NCI-H510A treated with DMSO at 0.1 percent for 48 hours (cell line): ENCODE results near the gene C14orf180.
A peak's percentile ranks its signal among the peaks of the same experiment; 100 is the strongest.
"Not testable (repeated sequence)": the region's sequence is repeated elsewhere in the genome, so short reads cannot be mapped to it uniquely, and the experiment has no call there.

Experiments used
- DNase-seq: peaks from one replicate; lab custom pipeline; 2025; lab: John Stamatoyannopoulos, UW

The C14orf180 gene

DNA sequence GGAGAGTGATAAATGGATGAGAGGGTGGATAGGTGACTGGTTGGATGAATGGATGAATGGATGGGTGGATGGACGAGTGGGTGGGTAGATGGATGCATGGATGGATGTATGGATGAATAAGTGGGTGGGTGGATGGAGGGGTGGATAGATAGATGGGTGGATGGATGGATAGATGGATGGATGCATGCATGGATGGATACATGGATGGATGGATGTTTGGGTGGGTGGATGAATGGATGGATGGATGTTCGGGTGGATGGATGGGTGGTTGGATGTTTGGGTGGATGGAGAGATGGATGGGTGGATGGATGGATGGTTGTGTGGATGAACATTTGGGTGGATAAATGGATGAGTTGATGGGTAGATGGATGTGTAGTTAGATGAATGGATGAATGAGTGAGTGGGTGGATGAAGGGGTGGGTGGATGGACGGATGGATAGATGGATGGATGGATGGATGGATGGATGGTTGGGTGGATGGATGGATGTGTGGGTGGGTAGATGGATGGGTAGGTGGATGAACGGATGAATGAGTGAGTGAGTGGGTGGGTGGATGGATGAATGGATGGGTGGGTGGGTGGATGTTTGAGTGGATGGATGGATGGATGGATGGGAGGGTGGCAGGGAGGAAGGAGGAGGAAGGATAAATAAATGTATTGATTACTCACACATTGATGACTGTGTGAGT, 34.7 kb downstream of the C14orf180 start:
- DNase-seq = no peak

DNA sequence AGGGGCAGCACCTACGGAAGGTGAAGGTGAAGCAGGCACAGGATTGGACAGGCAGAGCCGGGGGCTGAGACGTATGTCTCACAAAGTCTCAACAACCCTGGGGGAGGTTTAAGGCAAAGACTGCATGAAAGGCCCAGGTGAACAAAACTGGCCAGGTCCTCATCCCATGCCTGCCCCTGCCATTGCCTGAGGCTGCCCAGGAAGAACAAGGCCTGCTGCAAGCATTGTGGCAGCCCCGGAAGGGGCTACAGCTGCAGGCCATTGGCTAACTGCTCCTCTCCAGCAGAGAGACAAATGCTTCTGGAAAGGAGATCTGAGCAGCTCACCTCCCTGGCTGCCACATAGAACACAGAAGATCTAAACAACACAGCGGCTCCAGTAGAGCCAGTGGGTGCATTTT, 45.4 kb downstream of the C14orf180 start:
- no peak for DNase-seq

DNA sequence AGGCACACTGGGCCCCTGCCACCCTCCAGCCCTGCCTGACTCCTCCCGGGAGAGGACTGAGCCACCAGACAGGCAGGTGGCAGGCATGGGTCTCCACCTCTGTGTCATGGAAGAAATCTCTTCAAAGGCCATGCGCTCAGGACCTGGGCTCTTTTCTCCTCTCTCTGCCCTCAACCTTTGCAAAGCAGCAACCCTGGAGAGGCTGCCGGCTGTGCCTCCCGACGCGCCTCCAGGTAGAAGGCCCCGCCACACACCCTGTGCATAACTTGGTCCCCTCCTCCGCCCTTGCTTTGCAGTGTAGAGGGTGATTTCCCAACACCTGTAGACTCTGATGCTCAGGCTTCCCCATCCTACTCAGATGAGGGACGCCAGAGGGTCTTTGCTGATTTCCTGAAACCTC, 53.2 kb downstream of the C14orf180 start:
- peak; percentile 16 for DNase-seq

DNA sequence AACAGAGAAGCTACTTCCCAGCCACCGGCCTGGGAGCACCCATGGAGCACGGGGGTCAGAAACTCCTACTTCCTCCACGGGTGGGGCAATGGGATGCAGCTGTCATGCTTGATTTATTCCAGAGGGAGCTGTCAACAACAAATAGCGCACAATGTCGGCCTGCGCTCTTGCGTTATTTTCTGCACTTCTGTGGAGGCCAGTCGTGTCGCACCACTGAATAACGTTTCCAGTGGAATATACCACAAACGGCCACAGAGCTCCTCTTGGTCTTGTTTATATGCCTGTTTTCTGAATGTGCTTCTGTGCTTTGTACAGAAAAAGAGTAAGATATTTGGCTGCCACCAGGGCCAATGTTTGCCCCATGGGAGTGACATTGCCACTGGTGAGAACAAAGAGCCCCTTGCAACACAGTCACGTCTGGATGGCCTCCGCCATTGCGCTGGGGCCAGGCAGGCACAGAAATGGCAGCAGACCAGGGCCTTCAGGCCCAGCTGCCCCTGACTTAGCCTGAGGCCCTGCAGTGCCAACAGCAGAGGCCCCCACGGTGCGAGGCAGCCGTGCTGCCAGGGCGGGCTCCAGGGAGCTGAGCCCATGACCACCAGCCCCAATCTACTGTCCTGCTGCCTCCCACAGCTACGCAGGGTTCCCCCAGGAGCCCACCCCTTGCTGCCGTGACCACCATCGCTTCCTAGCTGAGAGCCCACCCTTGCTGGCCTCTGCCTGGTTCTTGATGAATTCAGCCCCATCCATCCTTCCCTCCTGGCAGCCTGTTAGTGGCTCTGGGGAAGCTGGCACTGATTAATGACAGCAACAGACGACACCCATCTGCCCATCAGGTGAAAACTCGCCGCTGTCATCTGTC, 53.9 kb downstream of the C14orf180 start:
- DNase-seq = no peak

DNA sequence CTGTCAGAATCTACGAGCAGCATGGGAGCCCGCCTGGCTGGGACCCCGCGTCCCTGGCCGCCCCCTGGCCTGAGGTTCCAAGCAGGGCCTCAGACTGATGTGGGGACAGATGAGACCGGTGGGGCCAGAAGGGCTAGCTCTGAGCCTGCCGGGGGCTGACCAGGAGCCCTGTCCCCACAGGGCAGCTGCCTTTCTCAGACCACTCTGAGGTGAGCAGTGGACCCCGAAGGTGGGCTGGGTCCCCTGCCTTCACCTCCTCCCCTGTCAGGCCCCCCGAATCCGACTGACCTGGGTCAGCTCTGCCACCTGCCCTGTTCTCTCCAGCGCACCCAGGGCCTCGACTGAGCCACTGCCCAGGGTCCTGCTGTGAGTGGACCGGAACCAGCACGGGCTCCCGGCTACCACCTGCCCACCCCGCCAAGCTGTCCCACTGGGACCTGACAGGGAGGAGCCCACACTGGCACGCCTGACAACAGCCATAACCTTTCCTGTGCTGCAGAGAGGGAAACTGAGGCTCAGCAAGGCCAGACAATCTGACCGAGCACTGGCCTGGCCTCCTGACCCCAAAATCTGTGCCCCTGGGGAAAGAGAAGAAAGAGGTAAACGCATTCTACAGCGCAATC, 54.7 kb downstream of the C14orf180 start:
- DNase-seq = no peak

DNA sequence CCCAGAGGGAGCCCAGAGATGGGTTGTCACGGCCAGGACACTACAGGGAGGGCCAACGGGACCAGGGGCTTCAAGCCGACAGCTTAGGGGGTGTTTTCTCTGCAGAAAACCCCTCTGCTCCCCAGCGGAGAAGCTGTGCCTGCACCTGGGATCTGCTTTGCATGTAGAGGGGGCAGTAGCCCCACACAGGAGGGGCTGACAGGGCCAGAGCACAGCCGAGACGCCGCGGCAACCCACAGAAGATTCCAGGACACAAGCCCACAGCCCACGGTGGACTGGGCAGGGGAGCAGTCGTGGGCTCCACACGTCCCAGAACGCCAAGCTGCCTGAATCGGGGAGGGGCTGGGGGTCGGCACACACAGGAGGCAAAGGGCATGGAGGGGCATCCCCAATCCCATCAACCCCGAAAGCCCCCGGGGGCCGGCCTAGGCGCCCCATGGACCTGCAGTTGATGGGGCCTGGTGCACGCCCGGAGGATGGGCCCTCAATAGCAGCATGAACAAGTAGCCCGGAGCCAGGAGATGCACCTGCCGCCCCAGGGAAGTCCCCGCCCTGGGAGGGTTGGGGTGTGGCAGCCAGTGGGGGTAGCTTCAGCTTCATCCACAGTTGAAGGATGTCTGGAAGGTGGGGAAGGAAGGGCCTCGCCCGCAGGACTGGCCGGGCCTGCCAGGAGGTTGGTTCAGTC, 55.5 kb downstream of the C14orf180 start:
- DNase-seq = no peak

DNA sequence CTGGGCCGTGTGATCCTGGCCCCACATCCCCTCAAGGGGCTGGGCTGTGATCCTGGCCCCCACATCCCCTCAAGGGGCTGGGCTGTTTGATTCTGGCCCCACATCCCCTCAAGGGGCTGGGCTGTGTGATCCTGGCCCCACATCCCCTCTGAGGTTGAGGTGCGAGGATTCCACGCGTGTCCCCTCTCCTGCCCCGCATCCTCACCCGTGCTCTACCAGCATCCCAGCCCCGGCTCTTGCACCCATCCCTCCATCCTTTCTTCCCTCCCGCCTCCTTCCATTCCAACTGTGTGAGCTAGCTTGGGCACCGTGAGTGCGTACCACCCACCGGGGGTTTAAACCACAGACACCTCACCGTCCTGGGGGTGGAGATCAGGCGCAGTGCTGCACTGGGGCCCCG, 56.2 kb downstream of the C14orf180 start:
- no peak for DNase-seq

DNA sequence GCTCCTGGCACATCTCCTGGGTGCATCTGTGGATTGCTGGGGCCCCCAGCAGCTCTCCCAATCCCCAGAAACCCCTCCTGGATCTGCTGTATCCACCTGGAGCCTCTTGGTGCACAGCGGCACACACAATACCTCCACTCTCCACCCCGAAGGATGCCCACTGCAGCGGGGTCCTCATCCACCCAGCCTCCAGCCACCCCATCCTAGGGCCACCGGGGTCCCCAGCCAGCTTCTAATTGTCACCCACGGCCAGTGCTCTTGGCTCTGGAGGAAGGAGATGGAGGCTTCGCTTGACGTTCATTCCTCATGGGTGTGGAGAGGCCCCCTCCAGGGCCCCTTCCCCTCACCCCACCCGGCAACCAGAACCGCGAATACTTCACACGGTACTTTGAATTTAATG, 56.6 kb downstream of the C14orf180 start:
- DNase-seq = no peak

DNA sequence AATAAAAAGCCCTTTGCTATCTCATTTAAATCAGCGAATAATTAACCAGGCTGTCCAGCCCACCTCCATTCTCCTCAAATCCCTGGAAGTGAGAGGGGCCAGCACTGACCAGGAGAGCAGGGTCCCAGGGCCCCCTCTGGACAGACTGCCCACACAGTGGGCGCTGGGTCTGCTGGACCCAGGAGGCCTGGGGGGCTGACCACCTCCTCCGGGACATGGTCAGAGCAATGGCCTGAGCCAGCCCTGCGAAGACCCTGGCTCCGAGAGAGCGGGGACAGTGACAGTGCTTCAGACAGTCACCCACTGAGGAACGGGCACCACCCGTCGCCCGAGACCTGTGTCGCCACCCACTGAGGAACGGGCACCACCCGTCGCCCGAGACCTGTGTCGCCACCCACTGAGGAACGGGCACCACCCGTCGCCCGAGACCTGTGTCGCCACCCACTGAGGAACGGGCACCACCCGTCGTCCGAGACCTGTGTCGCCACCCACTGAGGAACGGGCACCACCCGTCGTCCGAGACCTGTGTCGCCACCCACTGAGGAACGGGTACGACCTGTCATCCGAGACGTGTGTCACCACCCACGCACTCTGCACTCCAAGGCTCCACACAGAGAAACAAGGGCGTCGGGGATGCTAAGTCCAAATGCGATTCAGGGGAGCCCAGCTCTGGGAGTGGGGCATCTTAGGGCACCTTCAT, 57.4 kb downstream of the C14orf180 start:
- DNase-seq = not testable (repeated sequence)

DNA sequence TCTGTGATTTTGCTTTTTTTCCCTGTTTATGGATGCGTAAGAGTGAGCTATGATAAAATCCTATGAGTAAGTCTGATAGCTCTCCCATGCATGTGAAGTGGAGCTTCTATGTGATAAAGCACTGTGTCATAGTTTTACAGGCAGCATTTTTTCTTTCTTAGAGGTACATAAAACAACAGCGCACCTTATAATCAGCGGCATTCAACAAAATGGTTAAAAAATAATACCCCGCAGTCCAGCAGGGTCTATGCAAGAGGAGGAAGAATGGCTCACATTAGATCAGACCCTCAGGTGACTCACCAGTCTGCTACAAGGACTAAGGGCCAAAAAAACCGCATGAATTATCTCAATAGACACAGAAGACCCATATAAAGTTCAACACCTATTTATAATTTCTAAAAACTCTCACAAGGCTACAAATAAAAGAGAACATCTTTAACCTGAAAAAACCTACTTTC, 58.0 kb downstream of the C14orf180 start:
- DNase-seq = no peak

DNA sequence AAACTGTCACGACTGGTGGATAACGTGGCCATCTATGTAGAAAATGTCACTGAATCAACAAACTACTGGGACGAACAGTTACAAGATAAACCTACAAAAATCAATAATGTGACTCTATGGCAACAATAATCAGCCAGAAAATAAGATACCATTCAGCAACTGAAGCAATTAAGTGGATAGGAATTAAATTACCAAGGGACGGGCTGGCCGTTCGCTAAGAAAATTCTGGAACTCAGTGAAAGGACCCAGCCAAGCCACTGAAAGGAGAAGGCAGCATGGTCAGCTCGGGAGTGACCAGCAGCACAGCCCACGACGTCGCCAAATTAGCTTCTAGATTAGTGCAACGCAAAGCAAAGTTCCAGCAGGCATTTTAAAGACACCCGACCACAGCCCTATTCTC, 58.6 kb downstream of the C14orf180 start:
- no peak for DNase-seq

DNA sequence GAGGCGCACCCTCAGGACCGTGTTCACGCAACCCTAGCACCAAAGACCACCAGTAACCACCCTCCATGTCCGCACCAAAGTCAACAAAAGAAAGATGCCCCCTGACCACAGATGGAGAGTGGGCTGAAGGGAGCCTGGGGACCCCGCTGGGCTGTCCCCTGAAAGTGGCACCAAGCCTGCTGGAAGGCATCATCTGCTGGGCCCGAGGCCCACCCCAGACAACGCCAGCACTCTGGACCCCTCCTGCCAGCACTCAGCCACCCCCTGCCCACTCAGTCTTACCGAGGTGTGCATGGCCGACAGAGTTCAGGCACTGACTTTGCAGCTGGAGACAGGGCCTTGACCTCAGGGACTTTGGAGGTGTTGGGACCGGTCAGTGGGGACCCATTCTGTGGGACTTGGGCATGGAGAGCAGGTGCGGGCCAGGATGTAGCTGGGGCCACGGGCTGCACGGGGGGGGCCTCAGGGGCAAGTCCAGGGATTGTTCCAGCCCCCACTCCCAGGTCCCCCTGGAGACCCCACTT, 59.4 kb downstream of the C14orf180 start:
- no peak for DNase-seq

DNA sequence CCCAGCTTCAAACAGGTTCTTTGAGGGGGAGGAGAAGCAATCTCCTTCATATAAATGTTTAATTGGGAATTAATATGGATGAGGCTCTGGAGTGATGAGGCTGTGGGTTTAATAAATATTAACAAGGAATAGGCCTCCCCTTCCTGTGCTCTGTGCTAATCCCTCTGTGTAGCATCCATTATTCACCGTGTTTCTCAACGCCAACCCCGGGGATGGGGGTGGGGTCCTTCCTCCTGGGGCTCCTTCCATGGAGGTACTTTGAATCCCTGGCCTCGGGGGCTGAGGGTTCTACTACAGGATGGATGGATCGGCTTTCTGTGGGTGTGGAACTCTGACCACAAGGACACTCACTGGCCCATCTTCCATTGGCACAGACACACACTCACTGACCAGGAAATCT, 59.9 kb downstream of the C14orf180 start:
- no peak for DNase-seq
